ENCODE data around the gene ACTN2. TPM values are rescaled to one million over a fixed set of nuclear protein-coding genes. Genes with fewer than 3 reads are reported as not detected.

Gene ACTN2
- total RNA-seq, 1 experiment from 2014 or later: not detected

- ATAC-seq (no peak), DNase-seq (no peak)
- TF ChIP-seq EZH2 (IDR thresholded peaks at IDR 0.05; ENCODE audit: low read length, unreplicated experiment) (no peak), CTCF (conservative IDR thresholded peaks at IDR 0.05; ENCODE audit: low read depth, low read length) (no peak), EZH2phosphoT487 (IDR thresholded peaks at IDR 0.05; ENCODE audit: borderline replicate concordance, low read length) (no peak)
- H3K4me1 ChIP-seq (ENCODE audit: insufficient read depth, low read length): no peaks in the 10 kb centered on the region
- CTCF ChIA-PET: no interaction called here
- BruUV-seq (replicated peaks): no TSS peak
- H3K9me2 ChIP-seq (replicated peaks; ENCODE audit: low read length): no peaks in the 10 kb centered on the region
- H3K9ac ChIP-seq (ENCODE audit: low read length): no peak overlapping the region
- H2AFZ ChIP-seq (ENCODE audit: low read length): no peak overlapping the region
- intact Hi-C loops (cut with micrococcal nuclease): no loop called here
- no peak overlapping the region for H3K4me2 ChIP-seq (ENCODE audit: low read length)
- H3F3A ChIP-seq (ENCODE audit: low read length, unreplicated experiment): no peaks in the 10 kb centered on the region
- POLR2A ChIA-PET (ENCODE audit: unreplicated experiment): no interaction called here
- H3K9me3 ChIP-seq (ENCODE audit: low read length): no peaks in the 10 kb centered on the region
- no peaks in the 10 kb centered on the region for H3K79me2 ChIP-seq (ENCODE audit: low read length)
- H3K27ac ChIP-seq (ENCODE audit: low read length): no peak overlapping the region
- no peaks in the 10 kb centered on the region for H3K36me3 ChIP-seq (ENCODE audit: low read depth, low read length)
- no peak overlapping the region for H3K4me3 ChIP-seq (ENCODE audit: low read length)
- no peaks in the 10 kb centered on the region for H4K20me1 ChIP-seq (ENCODE audit: low read length)
- H3K27me3 ChIP-seq (ENCODE audit: low read length): peaks cover 36% of the 10 kb centered on the region
These were observed 76.1 kb downstream of the ACTN2 start for GRCh38 chr1:236762410-236762809.

- Histone ChIP-seq H2AFZ (ENCODE audit: low read length) (no peak overlapping the region), H3K9ac (ENCODE audit: low read length) (no peak overlapping the region), H3K4me3 (ENCODE audit: low read length) (no peak overlapping the region), H3K9me2 (replicated peaks; ENCODE audit: low read length) (no peaks in the 10 kb centered on the region), H3K27ac (ENCODE audit: low read length) (no peak overlapping the region), H3K4me1 (ENCODE audit: insufficient read depth, low read length) (no peaks in the 10 kb centered on the region), H4K20me1 (ENCODE audit: low read length) (no peaks in the 10 kb centered on the region), H3K4me2 (ENCODE audit: low read length) (no peak overlapping the region), H3K9me3 (ENCODE audit: low read length) (no peaks in the 10 kb centered on the region), H3K36me3 (ENCODE audit: low read depth, low read length) (no peaks in the 10 kb centered on the region), H3K79me2 (ENCODE audit: low read length) (no peaks in the 10 kb centered on the region), H3F3A (ENCODE audit: low read length, unreplicated experiment) (no peaks in the 10 kb centered on the region), H3K27me3 (ENCODE audit: low read length) (peaks cover 54% of the 10 kb centered on the region)
- BruUV-seq (replicated peaks): no TSS peak
- TF ChIP-seq EZH2phosphoT487 (IDR thresholded peaks at IDR 0.05; ENCODE audit: borderline replicate concordance, low read length): no peak
- TF ChIP-seq EZH2 (IDR thresholded peaks at IDR 0.05; ENCODE audit: low read length, unreplicated experiment): no peak
- no peak for TF ChIP-seq CTCF (conservative IDR thresholded peaks at IDR 0.05; ENCODE audit: low read depth, low read length)
- CTCF ChIA-PET: no interaction called here
- intact Hi-C loops (cut with micrococcal nuclease): no loop called here
- POLR2A ChIA-PET (ENCODE audit: unreplicated experiment): no interaction called here
- no peak for ATAC-seq
- no peak for DNase-seq
These were observed 79.5 kb downstream of the ACTN2 start for GRCh38 chr1:236765831-236766230.

GRCh38 chr1:236766506-236766905 is 80.2 kb downstream of the ACTN2 start:
- Histone ChIP-seq H3K27me3 (ENCODE audit: low read length) (peaks cover 59% of the 10 kb centered on the region), H3K9me3 (ENCODE audit: low read length) (no peaks in the 10 kb centered on the region), H3K27ac (ENCODE audit: low read length) (no peak overlapping the region), H3F3A (ENCODE audit: low read length, unreplicated experiment) (no peaks in the 10 kb centered on the region), H3K4me3 (ENCODE audit: low read length) (no peak overlapping the region), H3K9me2 (replicated peaks; ENCODE audit: low read length) (no peaks in the 10 kb centered on the region), H3K4me1 (ENCODE audit: insufficient read depth, low read length) (no peaks in the 10 kb centered on the region), H3K4me2 (ENCODE audit: low read length) (no peak overlapping the region), H2AFZ (ENCODE audit: low read length) (no peak overlapping the region), H4K20me1 (ENCODE audit: low read length) (no peaks in the 10 kb centered on the region), H3K79me2 (ENCODE audit: low read length) (no peaks in the 10 kb centered on the region), H3K36me3 (ENCODE audit: low read depth, low read length) (no peaks in the 10 kb centered on the region), H3K9ac (ENCODE audit: low read length) (no peak overlapping the region)
- DNase-seq (no peak), ATAC-seq (no peak)
- intact Hi-C loops (cut with micrococcal nuclease): no loop called here
- TF ChIP-seq CTCF (conservative IDR thresholded peaks at IDR 0.05; ENCODE audit: low read depth, low read length): no peak
- no peak for TF ChIP-seq EZH2 (IDR thresholded peaks at IDR 0.05; ENCODE audit: low read length, unreplicated experiment)
- TF ChIP-seq EZH2phosphoT487 (IDR thresholded peaks at IDR 0.05; ENCODE audit: borderline replicate concordance, low read length): no peak
- ChIA-PET POLR2A (ENCODE audit: unreplicated experiment) (no interaction called here), CTCF (no interaction called here)
- BruUV-seq (replicated peaks): no TSS peak

All from PC-3 (cell line).